ENCODE results near the gene PRKRIP1. TPM values are rescaled to one million over a fixed set of nuclear protein-coding genes. Genes with fewer than 3 reads are reported as not detected.
A peak's percentile ranks its signal among the peaks of the same experiment; 100 is the strongest.
"Not testable (repeated sequence)": the region's sequence is repeated elsewhere in the genome, so short reads cannot be mapped to it uniquely, and the experiment has no call there.

Gene PRKRIP1, protein sequence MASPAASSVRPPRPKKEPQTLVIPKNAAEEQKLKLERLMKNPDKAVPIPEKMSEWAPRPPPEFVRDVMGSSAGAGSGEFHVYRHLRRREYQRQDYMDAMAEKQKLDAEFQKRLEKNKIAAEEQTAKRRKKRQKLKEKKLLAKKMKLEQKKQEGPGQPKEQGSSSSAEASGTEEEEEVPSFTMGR
- 10 to 100 TPM; 32.8 to 39.9 (median 35.7) TPM for total RNA-seq

DNA sequence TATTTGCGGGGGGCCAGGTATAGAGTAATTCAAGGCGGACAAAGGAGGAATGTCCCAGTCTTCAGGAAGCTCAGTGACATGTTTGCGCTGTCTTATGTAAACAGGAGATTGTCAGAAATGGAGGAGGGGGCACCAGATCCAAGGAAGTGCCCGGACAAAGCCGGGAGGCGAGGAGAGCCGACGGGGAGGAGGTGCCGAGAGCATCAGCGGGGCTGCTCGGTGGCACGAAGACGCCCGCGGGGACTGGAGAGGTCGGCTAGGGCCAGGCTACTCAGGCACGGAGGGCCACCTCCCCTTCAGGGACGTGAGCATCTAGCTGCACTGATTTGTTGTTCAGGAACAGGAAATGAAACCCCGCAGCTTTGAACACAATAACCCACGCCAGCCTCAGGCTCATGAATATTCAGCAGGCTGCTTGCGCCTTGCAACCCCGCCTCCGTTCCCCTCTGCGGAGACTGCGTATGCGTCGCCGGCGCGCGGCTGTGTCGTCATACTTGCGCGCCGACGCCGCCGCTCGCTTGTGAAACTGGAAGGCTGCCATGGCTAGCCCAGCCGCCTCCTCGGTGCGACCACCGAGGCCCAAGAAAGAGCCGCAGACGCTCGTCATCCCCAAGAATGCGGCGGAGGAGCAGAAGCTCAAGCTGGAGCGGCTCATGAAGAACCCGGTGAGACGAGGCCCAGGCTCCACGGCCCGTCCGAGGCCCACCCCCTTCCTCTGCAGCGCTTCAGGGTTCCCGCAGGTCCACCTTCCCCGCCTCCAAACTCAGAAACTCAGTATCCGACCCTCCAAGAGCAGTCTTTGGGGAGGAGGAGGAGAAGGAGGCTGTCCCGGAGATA lies at the start of gene PRKRIP1:
TSS of gene PRKRIP1 (plus strand) at position 491 of the 837 bp plus-strand sequence. CDS start at position 540, 49 bp downstream.
- intact Hi-C loops (cut with DNase I; ENCODE audit: low total_unique reads): no loop called here
- TF ChIP-seq, protein P1, sequence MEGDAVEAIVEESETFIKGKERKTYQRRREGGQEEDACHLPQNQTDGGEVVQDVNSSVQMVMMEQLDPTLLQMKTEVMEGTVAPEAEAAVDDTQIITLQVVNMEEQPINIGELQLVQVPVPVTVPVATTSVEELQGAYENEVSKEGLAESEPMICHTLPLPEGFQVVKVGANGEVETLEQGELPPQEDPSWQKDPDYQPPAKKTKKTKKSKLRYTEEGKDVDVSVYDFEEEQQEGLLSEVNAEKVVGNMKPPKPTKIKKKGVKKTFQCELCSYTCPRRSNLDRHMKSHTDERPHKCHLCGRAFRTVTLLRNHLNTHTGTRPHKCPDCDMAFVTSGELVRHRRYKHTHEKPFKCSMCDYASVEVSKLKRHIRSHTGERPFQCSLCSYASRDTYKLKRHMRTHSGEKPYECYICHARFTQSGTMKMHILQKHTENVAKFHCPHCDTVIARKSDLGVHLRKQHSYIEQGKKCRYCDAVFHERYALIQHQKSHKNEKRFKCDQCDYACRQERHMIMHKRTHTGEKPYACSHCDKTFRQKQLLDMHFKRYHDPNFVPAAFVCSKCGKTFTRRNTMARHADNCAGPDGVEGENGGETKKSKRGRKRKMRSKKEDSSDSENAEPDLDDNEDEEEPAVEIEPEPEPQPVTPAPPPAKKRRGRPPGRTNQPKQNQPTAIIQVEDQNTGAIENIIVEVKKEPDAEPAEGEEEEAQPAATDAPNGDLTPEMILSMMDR (IDR thresholded peaks at IDR 0.05): no peak
- no peak for TF ChIP-seq POLR2A (IDR thresholded peaks at IDR 0.05)
- H3K4me3 ChIP-seq (ENCODE audit: low read depth, poor library complexity, severe bottlenecking): peak within 1 kb of the TSS; percentile 87
- DNase-seq (ENCODE audit: low spot score in 2 of 2): peak; percentile 88 to 94
- WGBS, 2 donors: 0 to 1% methylated on average over 31 to 55 of the region's 59 CpGs

DNA sequence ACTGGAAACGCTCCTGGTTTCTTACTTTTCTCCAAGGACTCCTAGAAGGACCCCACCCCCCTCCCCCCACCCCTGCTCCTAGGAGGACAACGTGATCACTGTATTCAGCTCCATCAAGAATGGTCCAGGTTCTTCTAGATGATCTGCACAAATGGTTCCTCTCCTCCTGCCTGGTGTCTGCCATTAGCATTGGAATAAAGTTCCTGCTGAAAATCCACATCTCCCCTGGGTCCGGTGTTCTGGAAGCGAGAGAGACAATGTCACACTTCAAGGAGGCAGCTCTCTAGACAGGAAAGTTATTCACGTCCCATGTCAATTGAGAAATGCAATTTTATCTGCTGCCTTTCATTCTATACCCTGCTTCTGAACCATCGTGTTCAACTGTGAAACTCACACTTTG lies 49.2 kb upstream of the PRKRIP1 start:
- H3K4me3 ChIP-seq (ENCODE audit: low read depth, poor library complexity, severe bottlenecking); DNase-seq (ENCODE audit: low spot score in 2 of 2); intact Hi-C loops (cut with DNase I; ENCODE audit: low total_unique reads): not testable (repeated sequence)
- 77 to 90% methylated on average over 3 of the region's 6 CpGs for WGBS, 2 donors

DNA sequence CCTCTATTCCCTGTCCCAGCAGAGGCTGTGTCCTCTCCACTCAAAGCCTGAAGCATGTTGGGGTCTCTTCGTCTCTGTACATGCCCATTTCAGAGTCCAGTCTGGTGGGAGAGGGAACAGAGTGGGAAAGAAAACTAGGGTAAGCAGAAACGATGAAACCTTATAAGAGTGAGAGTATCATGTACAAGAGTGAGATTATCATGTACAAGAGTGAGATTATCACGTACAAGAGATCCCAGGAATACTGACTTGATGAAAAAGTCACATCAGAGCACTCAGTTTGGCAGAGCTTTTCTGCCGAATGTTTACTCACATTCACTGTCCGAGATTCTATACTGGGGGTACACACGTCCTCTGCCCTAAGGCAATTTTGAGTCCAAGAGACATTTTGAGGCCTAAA lies 39.8 kb upstream of the PRKRIP1 start, which contains the start of gene SPDYE6:
TSS of gene SPDYE6 (minus strand) at position 101 of the 400 bp plus-strand sequence. CDS start 421 bp downstream, outside the sequence.
- DNase-seq (ENCODE audit: low spot score in 2 of 2); intact Hi-C loops (cut with DNase I; ENCODE audit: low total_unique reads); H3K4me3 ChIP-seq (ENCODE audit: low read depth, poor library complexity, severe bottlenecking): not testable (repeated sequence)
- no CpG with 5 or more reads among the region's 6 CpGs for WGBS, 2 donors

DNA sequence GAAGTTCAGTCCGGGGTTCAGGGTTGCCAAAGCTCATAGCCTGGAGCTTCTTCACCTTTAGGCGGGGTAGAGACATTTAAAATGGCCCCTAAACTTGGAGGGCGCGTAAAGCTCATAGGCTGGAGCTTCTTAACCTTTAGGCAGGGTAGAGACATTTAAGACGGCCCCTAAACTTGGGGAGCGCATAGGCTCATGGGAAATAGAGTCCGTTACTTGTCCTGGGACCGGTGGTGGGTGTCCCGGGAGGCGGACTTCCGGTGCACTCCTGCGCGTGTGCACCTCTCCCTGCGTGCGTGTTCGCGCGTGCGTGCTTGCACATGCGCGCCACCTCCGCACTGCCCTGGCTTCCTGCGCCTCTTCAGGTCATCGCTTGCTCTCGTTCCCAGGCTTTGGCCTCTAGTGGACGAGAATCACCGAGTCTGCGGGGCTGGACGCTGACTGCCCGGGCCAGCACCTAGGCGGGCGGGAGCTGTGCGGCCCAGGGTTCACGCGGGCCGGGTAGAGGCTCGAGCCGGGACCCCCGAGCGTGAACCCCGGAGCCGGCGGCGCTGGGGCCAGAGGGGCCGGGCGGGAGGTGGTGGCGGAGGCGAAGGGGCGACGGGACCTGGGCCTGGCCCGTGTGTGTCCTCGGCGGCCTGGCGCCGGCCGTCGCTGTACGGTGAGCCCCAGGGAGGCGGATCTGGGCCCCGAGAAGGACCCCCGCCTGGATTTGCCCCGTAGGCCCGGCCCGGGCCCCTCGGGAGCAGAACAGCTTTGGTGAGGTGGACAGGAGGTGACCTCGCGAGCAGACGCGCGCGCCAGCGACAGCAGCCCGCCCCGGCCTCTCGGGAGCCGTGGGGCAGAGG lies 32.4 kb upstream of the PRKRIP1 start:
- intact Hi-C loops (cut with DNase I; ENCODE audit: low total_unique reads): not testable (repeated sequence)
- WGBS, 2 donors: 1% methylated on average over 36 to 43 of the region's 76 CpGs
- peak overlapping the region; percentile 95 for H3K4me3 ChIP-seq (ENCODE audit: low read depth, poor library complexity, severe bottlenecking)
- peak; percentile 98 for DNase-seq (ENCODE audit: low spot score in 2 of 2)

DNA sequence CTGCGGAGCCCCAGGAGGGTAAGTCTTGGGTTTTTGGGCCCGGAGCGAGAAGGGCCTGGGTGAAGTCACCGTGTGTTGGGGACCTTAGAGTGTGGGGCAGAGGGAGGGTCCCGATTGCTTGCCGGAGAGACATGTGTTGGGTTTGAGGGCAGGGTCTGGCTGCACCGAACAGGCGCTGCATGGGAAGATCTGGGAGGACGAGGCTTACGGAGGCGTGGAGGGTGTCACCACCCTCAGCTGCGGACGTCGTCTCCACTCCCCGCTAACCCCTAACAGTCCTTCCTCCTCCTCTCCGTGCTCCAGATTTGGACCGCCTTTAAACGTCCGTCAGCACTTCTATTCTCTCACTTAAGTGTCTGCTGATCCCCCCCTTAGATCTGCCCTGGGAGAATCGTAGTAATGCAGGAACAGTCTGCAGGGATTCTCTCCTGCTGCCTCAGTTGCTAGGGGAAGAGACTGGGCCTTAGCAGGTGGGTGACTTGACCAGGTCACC lies 31.7 kb upstream of the PRKRIP1 start:
- intact Hi-C loops (cut with DNase I; ENCODE audit: low total_unique reads); DNase-seq (ENCODE audit: low spot score in 2 of 2): not testable (repeated sequence)
- WGBS, 2 donors: 0 to 1% methylated on average over 13 to 20 of the region's 20 CpGs
- H3K4me3 ChIP-seq (ENCODE audit: low read depth, poor library complexity, severe bottlenecking): peak overlapping the region; percentile 95

DNA sequence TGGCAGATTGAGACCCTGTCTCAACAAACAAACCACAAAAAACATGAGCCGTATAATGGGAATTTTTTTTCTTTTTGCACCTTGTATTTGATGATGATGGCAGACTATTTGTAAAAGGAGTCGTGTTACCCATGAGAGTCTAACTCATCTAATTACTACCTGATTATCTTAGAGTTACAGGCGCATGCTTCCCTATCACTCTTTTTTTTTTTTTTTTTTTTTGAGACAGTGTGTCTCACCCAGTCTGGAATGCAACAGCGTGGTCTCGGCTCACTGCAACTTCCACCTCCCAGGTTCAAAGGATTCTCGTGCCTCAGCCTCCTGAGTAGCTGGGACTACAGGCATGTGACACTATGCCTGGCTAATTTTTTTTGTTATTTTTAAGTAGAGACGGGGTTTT lies 30.8 kb upstream of the PRKRIP1 start:
- intact Hi-C loops (cut with DNase I; ENCODE audit: low total_unique reads); H3K4me3 ChIP-seq (ENCODE audit: low read depth, poor library complexity, severe bottlenecking); DNase-seq (ENCODE audit: low spot score in 2 of 2): not testable (repeated sequence)
- WGBS, 2 donors: 64 to 69% methylated on average over 7 of the region's 7 CpGs

DNA sequence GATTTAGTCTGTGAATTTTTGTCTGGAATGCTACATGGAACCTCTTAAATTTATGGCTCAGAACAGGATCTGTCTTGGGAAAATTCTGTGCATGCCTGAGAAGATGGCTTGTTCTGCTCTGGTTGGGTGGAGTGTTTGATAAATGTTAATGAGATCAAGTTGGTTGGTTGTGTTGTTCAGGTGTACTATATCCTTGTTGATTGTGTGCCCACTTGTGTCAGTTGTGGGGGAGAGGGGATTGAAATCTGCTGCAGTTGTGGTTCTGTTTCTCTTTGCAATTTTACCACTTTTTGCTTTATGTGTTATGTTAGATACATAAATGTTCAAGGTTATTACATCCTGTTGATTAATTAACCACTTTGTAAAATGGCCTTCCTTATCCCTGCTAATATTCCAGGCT lies 26.1 kb upstream of the PRKRIP1 start:
- DNase-seq (ENCODE audit: low spot score in 2 of 2); intact Hi-C loops (cut with DNase I; ENCODE audit: low total_unique reads): not testable (repeated sequence)

DNA sequence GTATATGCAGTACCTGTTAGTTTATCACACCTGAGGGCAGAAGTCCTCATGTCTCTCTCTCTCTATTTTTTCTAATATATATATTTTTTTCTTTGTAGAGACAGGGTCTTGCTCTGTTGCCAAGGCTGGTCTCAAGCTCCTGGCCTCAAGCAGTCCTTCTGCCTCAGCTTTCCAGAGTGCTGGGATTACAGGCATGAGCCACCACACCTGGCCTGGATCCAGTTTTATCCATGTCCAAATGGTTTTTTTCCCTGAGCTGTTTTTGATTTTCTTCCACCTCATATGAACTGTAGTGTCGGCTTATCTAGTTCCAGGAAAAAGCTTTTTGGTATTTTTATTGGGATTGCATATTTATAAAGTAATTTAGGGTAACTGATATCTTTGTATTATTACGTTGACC lies 23.4 kb upstream of the PRKRIP1 start:
- intact Hi-C loops (cut with DNase I; ENCODE audit: low total_unique reads); H3K4me3 ChIP-seq (ENCODE audit: low read depth, poor library complexity, severe bottlenecking); DNase-seq (ENCODE audit: low spot score in 2 of 2): not testable (repeated sequence)
- 64 to 72% methylated on average over 2 of the region's 2 CpGs for WGBS, 2 donors

More for the DNA sequence above, 26.1 kb upstream of the PRKRIP1 start:
- H3K4me3 ChIP-seq (ENCODE audit: low read depth, poor library complexity, severe bottlenecking): not testable (repeated sequence)

DNA sequence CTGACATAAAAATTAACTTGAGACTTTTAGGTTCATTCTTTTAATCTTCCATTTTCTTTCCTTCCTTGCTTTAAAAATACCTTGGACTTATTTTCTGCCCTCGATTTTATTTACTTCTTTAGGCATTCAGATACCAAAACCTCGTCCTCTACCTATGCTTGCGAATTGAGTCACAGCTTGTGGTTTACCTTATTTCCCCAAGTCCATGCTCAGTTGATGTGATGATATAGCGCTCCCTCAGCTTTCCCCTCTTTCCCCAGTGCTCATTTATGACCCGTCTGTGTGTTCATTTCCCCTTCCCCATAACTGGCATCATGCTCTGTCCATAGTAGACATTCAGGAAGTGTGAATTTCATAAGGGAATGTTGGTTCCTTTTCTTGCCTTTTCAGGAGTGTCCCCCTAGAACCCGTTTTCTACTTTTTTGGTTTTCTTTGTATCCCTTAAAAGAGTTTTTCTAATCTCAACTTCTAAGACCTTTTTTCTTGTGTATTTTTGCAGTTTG lies 19.1 kb upstream of the PRKRIP1 start:
- H3K4me3 ChIP-seq (ENCODE audit: low read depth, poor library complexity, severe bottlenecking): no peak overlapping the region
- 79 to 85% methylated on average over 6 of the region's 6 CpGs for WGBS, 2 donors
- no peak for DNase-seq (ENCODE audit: low spot score in 2 of 2)
- intact Hi-C loops (cut with DNase I; ENCODE audit: low total_unique reads): no loop called here
- TF ChIP-seq, protein P1 (IDR thresholded peaks at IDR 0.05): no peak
- no peak for TF ChIP-seq POLR2A (IDR thresholded peaks at IDR 0.05)

DNA sequence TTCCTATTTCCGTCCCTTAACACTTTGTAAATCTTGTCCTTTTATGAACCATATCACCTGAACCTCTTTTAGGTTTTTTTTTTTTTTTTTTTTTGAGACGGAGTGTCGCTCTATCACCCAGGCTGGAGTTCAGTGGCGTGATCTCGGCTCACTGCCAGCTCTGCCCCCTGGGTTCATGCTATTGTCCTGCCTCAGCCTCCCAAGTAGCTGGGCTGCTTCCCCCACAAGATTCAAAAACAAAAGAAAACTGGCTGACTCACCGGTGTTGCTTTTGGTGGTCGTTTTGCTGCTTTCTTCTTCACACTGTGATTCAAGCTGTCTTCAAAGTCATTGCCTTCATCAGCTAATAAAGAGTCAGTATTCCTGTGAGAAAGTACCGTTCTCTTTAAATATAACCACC lies 15.3 kb upstream of the PRKRIP1 start:
- WGBS, 2 donors: 85 to 87% methylated on average over 8 of the region's 8 CpGs
- H3K4me3 ChIP-seq (ENCODE audit: low read depth, poor library complexity, severe bottlenecking); DNase-seq (ENCODE audit: low spot score in 2 of 2); intact Hi-C loops (cut with DNase I; ENCODE audit: low total_unique reads): not testable (repeated sequence)

DNA sequence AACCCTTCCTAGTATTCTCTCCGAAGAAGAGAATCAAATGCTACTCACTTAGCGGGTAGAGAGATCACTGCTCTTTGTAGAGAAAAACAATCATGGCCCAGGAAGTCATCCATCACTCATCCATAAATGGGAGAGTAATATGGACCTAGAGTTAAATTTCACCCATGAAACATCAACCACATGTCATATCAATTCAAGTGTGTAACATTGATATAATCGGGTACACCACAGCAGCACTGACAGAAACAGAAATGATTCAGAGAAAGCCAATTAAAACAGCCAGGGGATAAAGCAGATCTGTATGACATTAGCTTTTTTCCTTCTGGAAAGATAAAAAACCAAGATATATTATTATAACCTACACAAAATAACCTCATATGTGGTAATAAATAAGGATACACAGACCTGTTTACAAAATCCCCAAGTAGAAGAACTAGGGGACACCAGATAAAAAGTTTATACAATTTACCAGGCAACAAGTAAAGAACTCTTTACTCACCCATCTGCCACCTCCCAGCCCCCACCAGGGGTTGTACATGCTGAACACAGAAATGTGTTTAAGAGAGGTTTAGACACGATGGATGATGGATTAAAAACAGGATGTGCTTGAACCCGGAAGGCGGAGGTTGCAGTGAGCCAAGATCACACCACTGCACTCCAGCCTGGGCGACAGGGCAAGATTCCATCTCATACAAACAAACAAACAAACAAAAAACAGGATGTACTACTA lies 14.3 kb upstream of the PRKRIP1 start:
- intact Hi-C loops (cut with DNase I; ENCODE audit: low total_unique reads); H3K4me3 ChIP-seq (ENCODE audit: low read depth, poor library complexity, severe bottlenecking): not testable (repeated sequence)
- WGBS, 2 donors: 90 to 94% methylated on average over 6 of the region's 7 CpGs

More for the DNA sequence above, 14.3 kb upstream of the PRKRIP1 start:
- not testable (repeated sequence) for DNase-seq (ENCODE audit: low spot score in 2 of 2)
